Measurements from ENCODE around the gene R3HDM4. TPM values are rescaled to one million over a fixed set of nuclear protein-coding genes. Genes with fewer than 3 reads are reported as not detected.
"Not testable (repeated sequence)": the region's sequence is repeated elsewhere in the genome, so short reads cannot be mapped to it uniquely, and the experiment has no call there.

R3HDM4 gene
- total RNA-seq, 2 donors from 2014 or later, result 54.6 to 66.4 TPM

DNA sequence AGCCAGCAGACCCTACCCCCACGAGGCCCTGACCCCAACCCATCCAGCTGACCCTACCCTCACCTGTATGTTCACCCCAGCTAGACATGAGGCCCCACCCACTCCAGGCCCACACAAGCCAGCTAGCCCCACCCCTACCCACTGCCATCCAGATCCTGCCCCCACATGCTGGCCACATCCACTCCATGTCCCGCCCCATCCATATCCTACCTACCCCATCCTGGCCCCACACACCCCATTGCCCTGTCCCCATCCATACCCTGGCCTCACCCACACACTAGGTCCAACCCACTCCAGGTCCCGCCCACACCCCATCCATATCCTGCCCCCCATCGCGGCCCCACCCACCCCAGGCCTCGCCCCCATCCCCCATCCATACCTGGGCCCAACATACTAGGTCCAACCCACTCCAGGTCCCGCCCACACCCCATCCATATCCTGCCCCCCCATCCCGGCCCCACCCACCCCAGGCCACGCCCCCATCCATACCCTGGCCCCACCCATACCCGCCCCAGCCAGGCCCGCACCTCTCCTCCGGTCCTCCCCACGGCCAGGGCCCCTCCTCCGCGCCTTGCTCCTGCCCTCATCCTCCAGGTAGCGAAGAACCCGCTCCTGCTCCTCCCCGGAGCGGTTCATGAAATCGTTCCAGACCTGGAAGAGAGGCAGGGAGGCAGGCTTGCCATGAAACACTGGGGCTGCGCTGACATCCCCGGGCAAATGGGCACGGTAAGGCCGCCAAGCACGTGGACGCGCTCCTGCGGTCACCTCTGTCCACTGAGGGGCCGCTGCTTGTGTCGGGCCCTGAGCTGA lies 12.5 kb downstream of the R3HDM4 start:
- ATAC-seq, result peak; percentile 77
- peak in 1 of 2 donors; percentile 55 for DNase-seq
- intact Hi-C loops (cut with DNase I, micrococcal nuclease), result no loop called here

DNA sequence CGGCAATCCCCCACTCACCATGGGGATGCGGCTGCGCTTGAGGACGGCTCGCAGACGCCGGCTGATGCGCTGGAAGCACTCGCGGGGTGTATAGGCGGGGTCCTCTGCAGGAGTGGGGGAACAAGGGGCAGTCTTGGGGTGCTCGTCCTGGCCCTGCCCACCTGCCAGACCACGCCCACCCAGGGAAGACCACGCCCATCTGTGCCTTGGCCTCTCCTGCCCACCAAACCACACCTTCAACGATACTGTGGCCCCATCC lies 13.0 kb downstream of the R3HDM4 start:
- intact Hi-C loops (cut with DNase I, micrococcal nuclease), result no loop called here
- ATAC-seq, result no peak
- DNase-seq, result no peak

DNA sequence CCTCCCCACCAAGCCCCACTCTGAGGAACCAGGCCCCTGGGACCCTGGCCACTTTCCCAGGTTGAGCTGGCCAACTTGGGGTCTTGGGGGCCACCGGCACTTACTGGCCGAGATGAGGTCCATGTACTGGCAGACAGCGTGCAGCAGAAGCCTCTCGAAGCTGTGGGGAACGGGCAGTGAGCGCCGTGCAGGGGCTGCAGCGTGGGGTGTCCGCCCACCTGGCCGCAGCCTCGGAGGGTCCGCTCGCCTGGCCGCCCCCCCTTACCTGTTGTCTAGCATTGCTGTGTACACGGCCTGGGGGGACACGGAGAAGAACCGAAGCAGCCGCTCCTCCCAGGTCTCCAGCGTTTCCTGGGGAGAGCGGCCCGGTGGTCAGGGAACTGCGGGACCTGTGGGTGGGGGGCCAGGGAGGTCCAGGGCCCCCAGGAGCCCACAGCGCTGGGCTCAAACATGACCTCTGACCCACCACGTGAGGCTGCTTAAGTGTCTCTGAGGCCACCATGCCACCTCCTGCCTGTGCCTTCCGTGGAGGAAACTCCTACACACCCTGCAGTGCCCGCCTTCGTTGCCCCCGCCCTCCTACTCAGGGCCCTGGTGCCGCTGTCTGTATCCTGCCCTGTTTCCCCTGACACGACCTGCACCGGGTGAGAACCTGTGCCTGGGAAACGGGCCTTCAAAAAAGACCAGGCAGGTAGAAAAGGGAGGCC lies 13.5 kb downstream of the R3HDM4 start:
- intact Hi-C loops (cut with DNase I, micrococcal nuclease), result no loop called here
- DNase-seq, result no peak
- ATAC-seq, result no peak

DNA sequence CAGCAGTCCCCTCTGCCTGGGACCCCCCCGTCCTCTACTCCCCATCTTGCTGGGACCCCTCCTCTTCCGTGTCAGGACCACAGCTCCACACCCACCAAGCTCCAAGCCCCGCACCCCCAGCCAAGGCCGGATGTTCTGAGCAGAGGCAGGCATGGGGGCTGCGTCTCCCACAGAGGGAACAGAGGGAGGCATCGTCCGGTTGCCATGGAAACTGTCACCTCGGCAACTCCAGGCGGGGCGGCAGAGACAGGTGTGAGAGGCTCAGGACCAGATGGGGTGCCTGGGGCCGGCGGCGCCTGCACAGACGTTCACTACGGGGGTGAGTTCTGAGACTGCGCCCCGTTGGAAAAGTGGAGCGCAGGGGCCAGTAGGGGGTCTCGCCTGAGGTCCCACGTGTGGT lies 14.4 kb downstream of the R3HDM4 start:
- ATAC-seq, result no peak
- intact Hi-C loops (cut with DNase I, micrococcal nuclease), result no loop called here
- no peak for DNase-seq

- intact Hi-C loops (cut with DNase I, micrococcal nuclease), result no loop called here
- no peak for ATAC-seq
- DNase-seq, result no peak
Measured at GRCh38 chr19:897442-898039, 15.5 kb downstream of the R3HDM4 start.

DNA sequence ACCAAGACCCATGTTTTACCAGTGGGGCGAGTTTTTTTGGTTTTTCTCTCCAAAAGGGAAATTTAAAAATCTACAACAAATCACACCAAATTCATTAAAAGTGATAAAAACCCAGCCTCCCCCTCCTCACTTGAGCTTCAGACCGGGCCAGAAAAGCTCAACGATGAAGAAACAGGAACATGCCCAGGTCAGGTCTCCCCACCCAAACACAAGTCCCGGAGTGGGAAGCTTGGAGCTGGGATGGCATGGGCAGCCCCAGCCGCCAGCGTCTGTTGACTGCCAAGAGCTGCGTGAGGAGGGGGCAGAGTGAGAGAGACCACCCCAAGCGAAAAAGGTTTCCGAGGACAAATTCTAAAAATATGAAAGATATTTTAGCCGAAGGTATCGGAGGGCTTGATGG lies 16.0 kb downstream of the R3HDM4 start:
- DNase-seq (no peak), ATAC-seq (no peak)
- intact Hi-C loops (cut with DNase I, micrococcal nuclease), result no loop called here

DNA sequence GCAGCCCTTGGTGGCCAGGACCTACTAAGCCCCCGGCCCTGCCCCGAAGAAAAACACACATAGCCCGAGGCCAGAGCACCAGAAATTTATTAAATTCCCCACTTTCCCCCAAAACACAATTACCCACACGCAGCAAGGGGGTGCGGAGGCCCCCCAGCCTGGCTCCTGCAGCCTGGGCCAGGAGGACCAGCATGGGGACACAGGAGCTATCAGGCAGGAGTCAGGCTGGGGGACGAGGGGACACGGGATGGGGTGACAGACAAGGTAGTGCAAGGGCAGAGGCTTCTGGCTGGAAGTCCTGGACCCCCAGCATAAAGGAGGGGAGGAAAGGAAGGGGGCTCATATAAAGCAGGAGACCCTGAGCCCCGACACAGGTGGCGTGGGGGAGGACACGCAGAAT lies 16.6 kb downstream of the R3HDM4 start:
- ATAC-seq (no peak), DNase-seq (no peak)
- intact Hi-C loops (cut with DNase I, micrococcal nuclease), result no loop called here

- intact Hi-C loops (cut with DNase I, micrococcal nuclease), result no loop called here
- DNase-seq, result peak; percentile 91 to 93
- ATAC-seq, result peak; percentile 92
Measured at GRCh38 chr19:892894-893689, 19.9 kb downstream of the R3HDM4 start, which contains the start of the genes MED16 and RNU6-9. Gene MED16 (minus strand): TSS chr19:893187. CDS start chr19:891131, 2,056 bp downstream. Gene RNU6-9 (plus strand): TSS chr19:893484.

DNA sequence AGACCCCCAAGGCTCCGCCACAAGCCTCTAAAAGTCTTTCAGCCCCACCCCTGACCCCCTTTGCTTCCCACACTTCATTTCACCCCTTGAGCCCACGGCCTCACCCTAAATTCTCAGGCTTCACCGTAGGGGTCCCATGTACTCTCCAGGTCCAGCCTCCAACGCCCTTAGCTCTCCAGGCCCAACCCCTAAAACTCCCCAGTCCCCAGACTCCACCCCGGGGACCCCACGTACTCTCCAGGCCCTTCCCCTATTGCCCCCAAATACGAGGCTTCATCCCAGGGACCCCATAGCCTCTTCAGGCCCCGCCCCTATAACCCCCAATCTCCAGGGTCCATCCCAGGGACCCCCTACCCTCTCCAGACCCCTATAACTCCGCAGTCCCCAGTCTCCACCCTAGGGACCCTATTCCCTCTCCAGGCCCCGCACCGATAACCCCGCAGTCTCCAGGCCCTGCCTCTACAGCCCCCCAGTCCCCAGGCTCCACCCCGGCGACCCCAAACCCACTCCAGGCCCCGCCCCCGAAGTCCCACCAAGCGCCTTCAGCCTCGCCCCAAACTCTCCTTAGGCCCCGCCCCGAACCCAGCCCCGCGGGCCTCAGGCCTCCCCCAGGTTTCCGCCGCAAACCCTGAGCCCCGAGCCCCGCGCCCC lies 20.7 kb downstream of the R3HDM4 start:
- DNase-seq, result peak in 1 of 2 donors; percentile 51
- intact Hi-C loops (cut with DNase I, micrococcal nuclease), result no loop called here
- peak; percentile 38 for ATAC-seq

GRCh38 chr19:891421-892200 lies 21.4 kb downstream of the R3HDM4 start:
- DNase-seq (peak; percentile 80), ATAC-seq (peak; percentile 55)
- intact Hi-C loops (cut with DNase I, micrococcal nuclease), result not testable (repeated sequence)

DNA sequence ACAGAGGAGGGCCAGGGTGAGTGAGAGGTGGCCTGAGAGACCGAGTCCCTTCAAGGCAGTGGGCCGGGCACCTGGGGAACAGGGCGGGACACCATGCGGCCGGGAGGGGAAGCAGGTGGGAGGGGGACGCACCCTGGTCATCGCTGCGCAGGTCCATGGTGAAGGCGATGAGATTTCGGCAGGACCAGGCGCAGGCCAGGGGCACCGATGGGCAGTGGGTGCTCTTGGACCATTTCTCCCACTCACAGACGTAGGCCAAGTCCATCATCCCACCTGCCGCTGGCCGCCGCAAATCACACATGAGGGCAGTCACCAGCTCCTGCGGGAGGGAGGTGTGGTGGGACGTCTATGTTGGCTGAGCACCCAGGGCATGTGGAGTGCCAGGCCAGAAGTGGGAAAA lies 22.2 kb downstream of the R3HDM4 start:
- no peak for ATAC-seq
- no peak for DNase-seq
- intact Hi-C loops (cut with DNase I, micrococcal nuclease), result no loop called here

- intact Hi-C loops (cut with DNase I, micrococcal nuclease), result no loop called here
- DNase-seq (no peak), ATAC-seq (no peak)
Measured at GRCh38 chr19:889662-890295, 23.2 kb downstream of the R3HDM4 start.

GRCh38 chr19:888581-889385 lies 24.2 kb downstream of the R3HDM4 start:
- DNase-seq (no peak), ATAC-seq (no peak)
- intact Hi-C loops (cut with DNase I, micrococcal nuclease), result no loop called here

DNA sequence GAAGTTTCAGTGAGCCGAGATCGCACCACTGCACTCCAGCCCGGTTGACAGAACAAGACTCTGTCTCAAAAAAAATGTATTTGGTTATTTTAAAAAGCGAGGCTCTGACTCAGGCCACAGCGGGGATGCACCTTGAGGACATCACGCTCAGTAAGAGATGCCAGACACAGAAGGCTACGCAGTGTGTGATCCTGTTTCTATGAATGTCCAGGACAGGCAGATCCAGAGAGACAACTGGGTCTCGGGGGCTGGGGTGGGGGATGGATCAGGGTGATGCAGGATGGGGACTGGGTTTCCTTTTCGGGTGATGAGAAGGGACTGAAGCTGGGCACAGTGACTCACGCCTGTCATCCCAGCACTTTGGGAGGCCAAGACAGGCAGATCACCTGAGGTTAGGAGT lies 25.4 kb downstream of the R3HDM4 start:
- no peak for ATAC-seq
- intact Hi-C loops (cut with DNase I, micrococcal nuclease), result no loop called here

DNA sequence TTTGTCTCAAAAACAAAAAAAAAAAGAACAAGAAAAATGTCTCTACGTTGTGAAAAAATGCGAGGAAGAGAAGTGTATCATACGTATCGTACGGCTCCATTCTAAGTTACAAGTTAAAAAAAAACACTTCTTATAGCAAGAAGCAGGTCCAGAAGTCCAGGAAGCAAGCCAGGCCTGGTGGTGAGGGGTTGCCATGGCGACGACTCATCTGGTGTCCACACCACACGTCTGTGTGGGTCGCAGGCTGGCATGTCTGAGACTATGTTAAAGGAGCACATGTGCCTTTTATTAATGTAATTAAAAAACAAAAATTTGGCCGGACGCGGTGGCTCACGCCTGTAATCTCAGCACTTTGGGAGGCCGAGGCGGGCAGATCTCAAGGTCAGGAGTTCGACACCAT lies 25.9 kb downstream of the R3HDM4 start:
- intact Hi-C loops (cut with DNase I, micrococcal nuclease), result no loop called here
- no peak for DNase-seq

More for the DNA sequence above, 25.4 kb downstream of the R3HDM4 start:
- no peak for DNase-seq

DNA sequence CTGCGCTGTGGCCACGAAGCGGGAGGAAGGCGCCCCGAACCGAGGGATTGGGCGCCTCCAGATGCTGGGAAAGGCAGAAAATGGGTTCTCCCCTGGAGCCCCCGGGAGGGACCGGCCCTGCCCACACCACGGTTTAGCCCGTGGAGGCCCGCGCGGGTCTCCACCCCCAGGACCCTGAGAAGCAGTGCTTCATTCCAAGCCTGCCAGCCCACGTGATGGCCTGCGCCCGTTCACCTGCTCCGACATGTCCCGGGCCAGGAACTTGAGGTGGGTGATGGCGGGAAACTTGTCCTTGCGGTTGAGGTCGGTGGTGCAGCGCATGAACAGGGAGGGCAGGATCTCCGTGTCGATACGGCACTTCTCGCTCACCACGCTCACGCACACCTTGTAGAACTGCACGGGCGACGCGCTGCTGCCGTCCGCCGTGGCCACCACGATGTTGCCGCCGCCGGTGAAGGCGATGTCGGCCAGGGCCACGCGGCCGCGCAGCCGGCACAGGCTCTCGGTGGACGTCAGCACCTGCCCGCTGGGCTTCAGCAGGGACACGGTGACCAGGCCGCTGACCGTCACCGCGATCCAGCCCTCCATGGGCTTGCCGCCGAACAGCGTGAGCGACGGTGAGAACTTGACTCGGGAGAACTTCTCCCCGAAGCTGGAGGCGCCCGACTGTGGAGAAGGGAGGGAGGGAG lies 27.3 kb downstream of the R3HDM4 start:
- no peak for ATAC-seq
- intact Hi-C loops (cut with DNase I, micrococcal nuclease), result no loop called here
- no peak for DNase-seq

More for the DNA sequence above, 25.9 kb downstream of the R3HDM4 start:
- ATAC-seq, result no peak

Data from left colon (tissue), 2 donors.